Measurements from ENCODE around the gene GRIK4.

Gene GRIK4

GRCh38 chr11:120706257-120706656 is 194.7 kb downstream of the GRIK4 start:
- in situ Hi-C loops (cut with HindIII; ENCODE audit: low sequenced_read_pairs) = no loop called here

GRCh38 chr11:120707098-120707497 is 195.6 kb downstream of the GRIK4 start:
- peak; percentile 39 for DNase-seq (ENCODE audit: low read depth)
- no peak overlapping the region for H3K4me3 ChIP-seq (ENCODE audit: low read depth, low read length)
- no peak for TF ChIP-seq CTCF (IDR thresholded peaks at IDR 0.05; ENCODE audit: low read depth, low read length, missing control alignments)
- in situ Hi-C loops (cut with HindIII; ENCODE audit: low sequenced_read_pairs) = no loop called here

More at GRCh38 chr11:120706257-120706656, 194.7 kb downstream of the GRIK4 start:
- no peak overlapping the region for H3K4me3 ChIP-seq (ENCODE audit: low read depth, low read length)
- DNase-seq (ENCODE audit: low read depth) = no peak
- TF ChIP-seq CTCF (IDR thresholded peaks at IDR 0.05; ENCODE audit: low read depth, low read length, missing control alignments) = no peak

GRCh38 chr11:120707663-120708062 is 196.1 kb downstream of the GRIK4 start:
- in situ Hi-C loops (cut with HindIII; ENCODE audit: low sequenced_read_pairs) = no loop called here
- no peak overlapping the region for H3K4me3 ChIP-seq (ENCODE audit: low read depth, low read length)
- no peak for TF ChIP-seq CTCF (IDR thresholded peaks at IDR 0.05; ENCODE audit: low read depth, low read length, missing control alignments)
- no peak for DNase-seq (ENCODE audit: low read depth)

- in situ Hi-C loops (cut with HindIII; ENCODE audit: low sequenced_read_pairs) = no loop called here
- no peak overlapping the region for H3K4me3 ChIP-seq (ENCODE audit: low read depth, low read length)
- TF ChIP-seq CTCF (IDR thresholded peaks at IDR 0.05; ENCODE audit: low read depth, low read length, missing control alignments) = no peak
- no peak for DNase-seq (ENCODE audit: low read depth)
These were observed 197.1 kb downstream of the GRIK4 start for GRCh38 chr11:120708511-120709183.

GRCh38 chr11:120709808-120710207 is 198.3 kb downstream of the GRIK4 start:
- H3K4me3 ChIP-seq (ENCODE audit: low read depth, low read length) = no peak overlapping the region
- in situ Hi-C loops (cut with HindIII; ENCODE audit: low sequenced_read_pairs) = no loop called here
- no peak for TF ChIP-seq CTCF (IDR thresholded peaks at IDR 0.05; ENCODE audit: low read depth, low read length, missing control alignments)
- no peak for DNase-seq (ENCODE audit: low read depth)

GRCh38 chr11:120710354-120711131 is 199.0 kb downstream of the GRIK4 start:
- peak; percentile 61 for DNase-seq (ENCODE audit: low read depth)
- in situ Hi-C loops (cut with HindIII; ENCODE audit: low sequenced_read_pairs) = no loop called here
- no peak for TF ChIP-seq CTCF (IDR thresholded peaks at IDR 0.05; ENCODE audit: low read depth, low read length, missing control alignments)
- no peak overlapping the region for H3K4me3 ChIP-seq (ENCODE audit: low read depth, low read length)

Measured in astrocyte of the cerebellum (primary cell).